22Rv1 (cell line): Measurements from ENCODE around the gene CRYBB2.
"Not testable (repeated sequence)": the region's sequence is repeated elsewhere in the genome, so short reads cannot be mapped to it uniquely, and the experiment has no call there.

Source experiments
- ZFX ChIP-seq: fragments of 450-650 bp; IDR thresholded peaks from 2 replicates; pipeline ENCODE4 v1.6.1; 2017; ENCODE audit warnings: antibody characterized with exemption, borderline replicate concordance
- TF ChIP-seq, protein P1 (sequence below): fragments of 450-650 bp; IDR thresholded peaks from 2 replicates; pipeline ENCODE4 v1.5.1; 2017; ENCODE audit warnings: mild to moderate bottlenecking

DNA sequence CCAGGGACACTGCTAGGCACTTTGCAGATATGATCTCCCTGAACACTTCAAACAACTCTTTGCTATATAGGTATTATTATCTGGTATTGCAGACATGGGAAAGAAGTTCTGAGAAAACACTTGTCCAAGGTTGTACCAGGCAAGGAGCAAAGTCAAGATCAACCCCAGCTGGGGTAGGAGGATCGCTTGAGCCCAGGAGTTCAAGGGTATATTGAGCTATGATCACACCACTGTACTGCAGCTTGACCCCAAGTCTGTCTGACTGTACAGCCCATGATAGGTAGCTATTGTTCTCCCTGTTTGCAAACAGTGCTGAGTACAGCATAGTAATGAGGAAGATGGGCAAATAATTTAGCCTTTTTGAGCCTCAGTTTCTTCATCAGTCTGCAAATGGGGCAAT lies 35.7 kb downstream of the CRYBB2 start:
- TF ChIP-seq, protein P1, sequence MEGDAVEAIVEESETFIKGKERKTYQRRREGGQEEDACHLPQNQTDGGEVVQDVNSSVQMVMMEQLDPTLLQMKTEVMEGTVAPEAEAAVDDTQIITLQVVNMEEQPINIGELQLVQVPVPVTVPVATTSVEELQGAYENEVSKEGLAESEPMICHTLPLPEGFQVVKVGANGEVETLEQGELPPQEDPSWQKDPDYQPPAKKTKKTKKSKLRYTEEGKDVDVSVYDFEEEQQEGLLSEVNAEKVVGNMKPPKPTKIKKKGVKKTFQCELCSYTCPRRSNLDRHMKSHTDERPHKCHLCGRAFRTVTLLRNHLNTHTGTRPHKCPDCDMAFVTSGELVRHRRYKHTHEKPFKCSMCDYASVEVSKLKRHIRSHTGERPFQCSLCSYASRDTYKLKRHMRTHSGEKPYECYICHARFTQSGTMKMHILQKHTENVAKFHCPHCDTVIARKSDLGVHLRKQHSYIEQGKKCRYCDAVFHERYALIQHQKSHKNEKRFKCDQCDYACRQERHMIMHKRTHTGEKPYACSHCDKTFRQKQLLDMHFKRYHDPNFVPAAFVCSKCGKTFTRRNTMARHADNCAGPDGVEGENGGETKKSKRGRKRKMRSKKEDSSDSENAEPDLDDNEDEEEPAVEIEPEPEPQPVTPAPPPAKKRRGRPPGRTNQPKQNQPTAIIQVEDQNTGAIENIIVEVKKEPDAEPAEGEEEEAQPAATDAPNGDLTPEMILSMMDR: not testable (repeated sequence)
- TF ChIP-seq ZFX: not testable (repeated sequence)
